CD4-positive, alpha-beta memory T cell (primary cell): ENCODE data around the gene GRWD1. TPM values are rescaled to one million over a fixed set of nuclear protein-coding genes. Genes with fewer than 3 reads are reported as not detected.

Experiments
- CTCF ChIA-PET: fragments of 350-600 bp; sonication (Branson Sonifier 250); formaldehyde crosslinking; loops from one replicate; lab custom pipeline; 2021; ENCODE audit warnings: inconsistent platforms; ENCODE audit not compliant: partially characterized antibody; lab: Charles Lee
- POLR2A ChIA-PET: fragments of 350-600 bp; sonication (Branson Sonifier 250); formaldehyde crosslinking; loops from one replicate; lab custom pipeline; 2021; ENCODE audit not compliant: partially characterized antibody; lab: Charles Lee
- DNase-seq, 5 donors: peaks; one replicate each; pipeline versions ENCODE4 v3.0.0 to v3.0.0-alpha.2; 2020 to 2022; ENCODE audit warnings: mixed read lengths in 1 of 5
- H3K27ac ChIP-seq: one replicate; pipeline ENCODE4 v1.7.0; 2013; ENCODE audit warnings: low read depth, low read length
- H3K27me3 ChIP-seq: 2 replicates; pipeline ENCODE4 v1.7.0; 2013; ENCODE audit warnings: mild to moderate bottlenecking, low read length, moderate library complexity; ENCODE audit not compliant: insufficient read depth
- H3K36me3 ChIP-seq: 2 replicates; pipeline ENCODE4 v1.7.0; 2013; ENCODE audit warnings: mild to moderate bottlenecking, low read length, moderate library complexity; ENCODE audit not compliant: insufficient read depth
- H3K4me1 ChIP-seq: 2 replicates; pipeline ENCODE4 v1.7.0; 2013; ENCODE audit warnings: mild to moderate bottlenecking, low read length, moderate library complexity; ENCODE audit not compliant: insufficient read depth
- H3K4me3 ChIP-seq, 2 donors: one replicate each; pipeline ENCODE4 v1.7.0; 2013; ENCODE audit warnings: low read length in 2 of 2, mild to moderate bottlenecking in 1 of 2
- H3K9me3 ChIP-seq, 2 donors: one replicate each; pipeline ENCODE4 v1.7.0; 2013; ENCODE audit warnings: low read length in 2 of 2, control low read depth in 1 of 2; ENCODE audit not compliant: control insufficient read depth in 1 of 2
- H3K27ac Mint-ChIP-seq, 7 donors: one replicate each; pipeline ENCODE4 v1.8.0; 2020 to 2021; ENCODE audit warnings: mixed read lengths in 7 of 7, mild to moderate bottlenecking in 6 of 7, inconsistent platforms in 3 of 7, moderate library complexity in 3 of 7
- H3K27me3 Mint-ChIP-seq, 2 donors: one replicate each; pipeline ENCODE4 v1.8.0; 2020 to 2021; ENCODE audit warnings: mixed read lengths in 2 of 2
- H3K36me3 Mint-ChIP-seq, 2 donors: one replicate each; pipeline ENCODE4 v1.8.0; 2020 to 2021; ENCODE audit warnings: mixed read lengths in 2 of 2, inconsistent platforms in 1 of 2, mild to moderate bottlenecking in 1 of 2
- H3K4me1 Mint-ChIP-seq, 4 donors: one replicate each; pipeline ENCODE4 v1.8.0; 2020 to 2021; ENCODE audit warnings: mixed read lengths in 4 of 4, mild to moderate bottlenecking in 1 of 4
- H3K4me3 Mint-ChIP-seq, 8 donors: one replicate each; pipeline ENCODE4 v1.8.0; 2020 to 2021; ENCODE audit warnings: mixed read lengths in 8 of 8, mild to moderate bottlenecking in 7 of 8, moderate library complexity in 6 of 8, inconsistent platforms in 3 of 8
- H3K9me3 Mint-ChIP-seq, 8 donors: one replicate each; pipeline ENCODE4 v1.8.0; 2020 to 2021; ENCODE audit warnings: mixed read lengths in 8 of 8, mild to moderate bottlenecking in 5 of 8, inconsistent platforms in 3 of 8, moderate library complexity in 1 of 8
- intact Hi-C: fragments of 100-400 bp; cut with micrococcal nuclease; formaldehyde crosslinking; loops from one replicate; pipeline ENCODE4 v1.15.1; 2023
- polyA plus RNA-seq, 2 donors: library from polyadenylated mRNA; unstranded; fragments of 300-500 nt; fragmentation: Illumina TruSeq; gene quantifications; one replicate each; pipeline ENCODE4 v1.2.3, GENCODE V29; 2021
- total RNA-seq, 2 experiments: library from RNA; stranded (reverse); gene quantifications; one replicate each; pipeline ENCODE4 v1.2.3, GENCODE V29; 2021

The GRWD1 gene
- total and polyA plus RNA-seq, 4 experiments from 2014 or later: 36.2 to 52.8 (median 41.7) TPM

- H3K27ac ChIP-seq: no peak overlapping the region
- peaks cover 14 to 36% (median 22%) of the 10 kb centered on the region in 4 donors for H3K4me1 Mint-ChIP-seq
- CTCF ChIA-PET: no interaction called here
- H3K9me3 ChIP-seq: no peaks in the 10 kb centered on the region
- H3K9me3 Mint-ChIP-seq: peaks cover 0 to 2% (median 0%) of the 10 kb centered on the region in 8 donors
- peak overlapping the region in 1 of 7 donors; percentile 58 for H3K27ac Mint-ChIP-seq
- no peak for DNase-seq
- POLR2A ChIA-PET: no interaction called here
- H3K4me1 ChIP-seq: peaks cover 25% of the 10 kb centered on the region
- H3K4me3 Mint-ChIP-seq: peak overlapping the region in 7 of 8 donors; percentile 35 to 71 (median 61)
- H3K27me3 ChIP-seq: peaks cover 4% of the 10 kb centered on the region
- H3K27me3 Mint-ChIP-seq: peaks cover 16 to 23% of the 10 kb centered on the region in 2 donors
- no peaks in the 10 kb centered on the region for H3K36me3 ChIP-seq
- intact Hi-C loops: no loop called here
- H3K4me3 ChIP-seq: no peak overlapping the region
- peaks cover 4 to 10% of the 10 kb centered on the region in 2 donors for H3K36me3 Mint-ChIP-seq
Measured at GRCh38 chr19:48442116-48443035, 3.4 kb upstream of the GRWD1 start.

DNA sequence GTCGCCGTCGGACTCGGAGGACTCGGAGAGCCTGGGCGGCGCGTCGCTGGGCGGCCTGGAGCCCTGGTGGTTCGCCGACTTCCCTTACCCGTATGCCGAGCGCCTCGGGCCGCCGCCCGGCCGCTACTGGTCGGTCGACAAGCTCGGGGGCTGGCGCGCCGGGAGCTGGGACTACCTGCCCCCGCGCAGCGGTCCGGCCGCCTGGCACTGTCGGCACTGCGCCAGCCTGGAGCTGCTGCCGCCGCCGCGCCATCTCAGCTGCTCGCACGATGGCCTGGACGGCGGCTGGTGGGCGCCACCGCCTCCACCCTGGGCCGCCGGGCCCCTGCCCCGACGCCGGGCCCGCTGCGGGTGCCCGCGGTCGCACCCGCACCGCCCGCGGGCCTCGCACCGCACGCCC lies 2.5 kb upstream of the GRWD1 start:
- intact Hi-C loops: no loop called here
- POLR2A ChIA-PET: interaction anchor here (1.0 to 2.3 kb wide), 3 partner anchors 27 to 175 kb away, joined by 4 to 7 read pairs (median 5); partner anchors contain the start of genes RPL18 and TMEM143

DNA sequence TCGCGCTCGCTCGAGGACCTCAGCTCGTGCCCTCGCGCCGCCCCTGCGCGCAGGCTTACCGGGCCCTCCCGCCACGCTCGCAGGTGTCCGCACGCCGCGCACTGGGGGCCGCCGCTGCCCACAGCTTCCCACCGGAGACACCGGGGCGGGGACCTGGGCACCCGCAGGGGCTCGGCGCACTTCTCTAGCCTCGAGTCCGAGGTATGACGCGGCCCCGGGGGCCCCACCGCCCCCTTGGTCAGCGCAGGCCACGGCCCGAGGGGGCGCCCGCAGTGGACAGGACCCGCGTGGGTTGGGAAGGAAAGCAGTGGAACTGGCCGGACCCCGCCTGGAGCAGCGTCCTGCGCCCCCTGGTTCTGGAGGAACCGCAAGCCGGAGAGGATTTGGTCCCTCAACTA lies 2.1 kb upstream of the GRWD1 start:
- peak in 2 of 5 donors; percentile 3 to 13 for DNase-seq
- Mint-ChIP-seq H3K27ac (no peak overlapping the region), H3K9me3 (peaks cover 0 to 2% (median 0%) of the 10 kb centered on the region in 8 donors), H3K36me3 (peaks cover 15 to 24% of the 10 kb centered on the region in 2 donors), H3K4me1 (peaks cover 19 to 48% (median 31%) of the 10 kb centered on the region in 4 donors), H3K4me3 (peak overlapping the region in 1 of 8 donors; percentile 88), H3K27me3 (peaks cover 12 to 17% of the 10 kb centered on the region in 2 donors)
- no peak overlapping the region for H3K27ac ChIP-seq
- H3K4me1 ChIP-seq: peaks cover 25% of the 10 kb centered on the region
- peaks cover 4% of the 10 kb centered on the region for H3K27me3 ChIP-seq
- intact Hi-C loops: loop anchor here (2.0 kb wide), 4 partner anchors 45 to 123 kb away; partner anchors contain the start of gene KDELR1
- peak overlapping the region; percentile 11 to 75 for H3K4me3 ChIP-seq
- H3K9me3 ChIP-seq: no peaks in the 10 kb centered on the region
- CTCF ChIA-PET: no interaction called here
- POLR2A ChIA-PET: interaction anchor here (1.0 to 2.3 kb wide), 3 partner anchors 26 to 175 kb away, joined by 4 to 7 read pairs (median 5); partner anchors contain the start of genes RPL18 and TMEM143
- H3K36me3 ChIP-seq: peaks cover 7% of the 10 kb centered on the region

More for the DNA sequence above, 2.5 kb upstream of the GRWD1 start:
- no peaks in the 10 kb centered on the region for H3K9me3 ChIP-seq
- H3K4me3 Mint-ChIP-seq: no peak overlapping the region
- peaks cover 25% of the 10 kb centered on the region for H3K4me1 ChIP-seq
- peaks cover 18 to 43% (median 29%) of the 10 kb centered on the region in 4 donors for H3K4me1 Mint-ChIP-seq
- no peak overlapping the region for H3K4me3 ChIP-seq
- H3K27me3 Mint-ChIP-seq: peaks cover 12 to 17% of the 10 kb centered on the region in 2 donors
- CTCF ChIA-PET: no interaction called here
- H3K36me3 ChIP-seq: peaks cover 2% of the 10 kb centered on the region
- H3K36me3 Mint-ChIP-seq: peaks cover 10 to 19% of the 10 kb centered on the region in 2 donors
- no peak overlapping the region for H3K27ac ChIP-seq
- H3K27me3 ChIP-seq: peaks cover 4% of the 10 kb centered on the region
- H3K9me3 Mint-ChIP-seq: peaks cover 0 to 2% (median 0%) of the 10 kb centered on the region in 8 donors
- DNase-seq: peak in 4 of 5 donors; percentile 14 to 36 (median 24)
- no peak overlapping the region for H3K27ac Mint-ChIP-seq

DNA sequence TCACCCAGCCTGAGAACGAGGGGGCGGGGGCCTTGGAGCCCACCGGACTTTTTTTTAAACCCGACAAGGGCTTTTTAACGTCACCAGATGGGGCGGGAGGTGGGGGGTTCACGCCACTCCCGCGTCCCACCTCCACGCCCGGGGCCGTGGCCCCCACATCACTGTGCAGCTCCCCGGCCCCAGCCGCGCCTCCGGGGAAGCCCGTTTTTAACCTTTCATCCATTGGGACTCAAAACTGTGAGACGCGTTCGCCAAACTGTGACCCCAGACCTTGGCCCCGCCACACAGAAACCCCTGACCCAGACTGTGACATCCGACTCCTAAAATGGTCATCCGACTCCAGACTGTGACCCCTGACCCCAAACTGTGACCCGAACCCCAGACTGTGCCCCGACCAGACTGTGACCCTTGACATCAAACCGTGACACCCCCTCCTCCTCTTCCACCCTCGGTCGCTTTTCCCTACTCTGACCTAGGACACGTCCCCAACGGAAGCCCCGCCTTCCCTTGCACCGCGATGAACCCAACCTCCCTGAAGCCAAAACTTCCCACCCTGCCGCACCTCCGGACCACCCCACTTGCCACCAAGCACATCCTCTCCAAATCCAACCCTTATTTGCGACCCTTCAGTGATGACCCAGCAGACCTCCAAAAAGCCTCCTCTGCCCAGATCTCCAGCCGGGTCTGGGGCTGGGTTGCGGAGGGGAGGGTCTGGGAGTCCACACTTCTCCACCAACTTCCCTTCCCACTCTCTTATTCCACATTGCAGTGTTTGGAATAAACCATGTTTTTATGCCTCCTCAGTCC lies 1.5 kb upstream of the GRWD1 start:
- DNase-seq: no peak
- Mint-ChIP-seq H3K9me3 (peaks cover 0 to 2% (median 0%) of the 10 kb centered on the region in 8 donors), H3K36me3 (peaks cover 19 to 27% of the 10 kb centered on the region in 2 donors), H3K4me1 (peaks cover 19 to 48% (median 32%) of the 10 kb centered on the region in 4 donors), H3K27me3 (peaks cover 10 to 17% of the 10 kb centered on the region in 2 donors), H3K27ac (peak overlapping the region; percentile 72 to 98 (median 94)), H3K4me3 (peak overlapping the region; percentile 86 to 94 (median 90))
- intact Hi-C loops: loop anchor here (2.0 kb wide), 4 partner anchors 46 to 124 kb away; partner anchors contain the start of gene KDELR1
- peaks cover 2% of the 10 kb centered on the region for H3K27me3 ChIP-seq
- POLR2A ChIA-PET: interaction anchor here (0.9 to 2.3 kb wide), 9 partner anchors 24 to 174 kb away, joined by 3 to 7 read pairs (median 4); partner anchors contain the start of genes RPL18, SYNGR4 and TMEM143
- no peak overlapping the region for H3K27ac ChIP-seq
- CTCF ChIA-PET: interaction anchor here (1.5 kb wide), 1 partner anchor 130 kb away, joined by 3 read pairs; no protein-coding TSS in a partner anchor
- peaks cover 25% of the 10 kb centered on the region for H3K4me1 ChIP-seq
- no peaks in the 10 kb centered on the region for H3K9me3 ChIP-seq
- H3K36me3 ChIP-seq: peaks cover 8% of the 10 kb centered on the region
- peak overlapping the region; percentile 75 to 85 for H3K4me3 ChIP-seq

- Histone ChIP-seq H3K4me1 (peaks cover 25% of the 10 kb centered on the region), H3K27ac (peak overlapping the region; percentile 83), H3K27me3 (no peaks in the 10 kb centered on the region), H3K9me3 (no peaks in the 10 kb centered on the region), H3K4me3 (peak overlapping the region; percentile 75 to 85), H3K36me3 (peaks cover 14% of the 10 kb centered on the region)
- DNase-seq: peak in 2 of 5 donors; percentile 11 to 13
- Mint-ChIP-seq H3K36me3 (peaks cover 22 to 29% of the 10 kb centered on the region in 2 donors), H3K9me3 (peaks cover 0 to 2% (median 0%) of the 10 kb centered on the region in 8 donors), H3K27ac (peak overlapping the region; percentile 88 to 98 (median 94)), H3K27me3 (peaks cover 10 to 17% of the 10 kb centered on the region in 2 donors), H3K4me1 (peaks cover 19 to 48% (median 32%) of the 10 kb centered on the region in 4 donors), H3K4me3 (peak overlapping the region; percentile 86 to 94 (median 90))
- intact Hi-C loops: loop anchor here (1.0 to 5.0 kb wide), 9 partner anchors 24 to 1321 kb away; partner anchors contain the start of genes CYTH2, KDELR1, LMTK3 and SYNGR4
- CTCF ChIA-PET: interaction anchor here (1.5 kb wide), 1 partner anchor 131 kb away, joined by 3 read pairs; no protein-coding TSS in a partner anchor
- POLR2A ChIA-PET: interaction anchor here (0.9 to 2.3 kb wide), 7 partner anchors 24 to 111 kb away, joined by 3 to 7 read pairs (median 4); partner anchors contain the start of genes SYNGR4 and TMEM143
Measured at GRCh38 chr19:48444936-48445200, 915 bp upstream of the GRWD1 start.

- peaks cover 19 to 48% (median 32%) of the 10 kb centered on the region in 4 donors for H3K4me1 Mint-ChIP-seq
- Histone ChIP-seq H3K36me3 (peaks cover 17% of the 10 kb centered on the region), H3K27ac (peak overlapping the region; percentile 83), H3K27me3 (no peaks in the 10 kb centered on the region), H3K4me3 (peak overlapping the region; percentile 75 to 85), H3K9me3 (no peaks in the 10 kb centered on the region), H3K4me1 (peaks cover 25% of the 10 kb centered on the region)
- CTCF ChIA-PET: interaction anchor here (1.5 kb wide), 1 partner anchor 131 kb away, joined by 3 read pairs; no protein-coding TSS in a partner anchor
- H3K36me3 Mint-ChIP-seq: peaks cover 22 to 31% of the 10 kb centered on the region in 2 donors
- POLR2A ChIA-PET: interaction anchor here (0.9 to 2.3 kb wide), 8 partner anchors 23 to 125 kb away, joined by 3 to 7 read pairs (median 4); partner anchors contain the start of genes SYNGR4 and TMEM143
- H3K9me3 Mint-ChIP-seq: peaks cover 0 to 2% (median 0%) of the 10 kb centered on the region in 8 donors
- H3K4me3 Mint-ChIP-seq: peak overlapping the region; percentile 86 to 94 (median 90)
- DNase-seq: no peak
- intact Hi-C loops: loop anchor here (1.0 to 5.0 kb wide), 9 partner anchors 24 to 1321 kb away; partner anchors contain the start of genes CYTH2, KDELR1, LMTK3 and SYNGR4
- peaks cover 10 to 17% of the 10 kb centered on the region in 2 donors for H3K27me3 Mint-ChIP-seq
- H3K27ac Mint-ChIP-seq: peak overlapping the region; percentile 88 to 98 (median 94)
Measured at GRCh38 chr19:48445256-48445605, 552 bp upstream of the GRWD1 start.
